Muscle layer of duodenum (tissue), 2 donors: ENCODE data around the gene COL4A1.

Experiments used
- H3K27ac ChIP-seq: one replicate; pipeline ENCODE4 v1.7.0; 2013; ENCODE audit warnings: mild to moderate bottlenecking, low read length
- H3K27me3 ChIP-seq: one replicate; pipeline ENCODE4 v1.7.0; 2013; ENCODE audit warnings: low read depth, mild to moderate bottlenecking, control low read depth, low read length
- H3K36me3 ChIP-seq, 2 donors: one replicate each; pipeline ENCODE4 v1.7.0; 2013; ENCODE audit warnings: low read length in 2 of 2, control low read depth in 1 of 2, mild to moderate bottlenecking in 1 of 2; ENCODE audit not compliant: insufficient read depth in 2 of 2, control insufficient read depth in 1 of 2
- H3K4me1 ChIP-seq, 2 donors: one replicate each; pipeline ENCODE4 v1.7.0; 2013; ENCODE audit warnings: low read length in 2 of 2, mild to moderate bottlenecking in 2 of 2, control low read depth in 1 of 2, moderate library complexity in 1 of 2; ENCODE audit not compliant: insufficient read depth in 2 of 2, control insufficient read depth in 1 of 2
- H3K4me3 ChIP-seq, 2 donors: one replicate each; pipeline ENCODE4 v1.7.0; 2013; ENCODE audit warnings: low read length in 2 of 2, low read depth in 1 of 2, mild to moderate bottlenecking in 1 of 2
- H3K9me3 ChIP-seq, 2 donors: one replicate each; pipeline ENCODE4 v1.7.0; 2013; ENCODE audit warnings: low read length in 2 of 2, control low read depth in 1 of 2, mild to moderate bottlenecking in 1 of 2; ENCODE audit not compliant: control insufficient read depth in 1 of 2
- donor health status: healthy.

Gene COL4A1

GRCh38 chr13:110210604-110210985 is 96.4 kb downstream of the COL4A1 start:
- H3K9me3 ChIP-seq, result no peaks in the 10 kb centered on the region
- peaks cover under 1 to 9% of the 10 kb centered on the region in 2 donors for H3K4me1 ChIP-seq
- no peak overlapping the region for H3K27ac ChIP-seq
- no peak overlapping the region for H3K4me3 ChIP-seq
- H3K36me3 ChIP-seq, result peaks cover 46 to 62% of the 10 kb centered on the region in 2 donors
- no peaks in the 10 kb centered on the region for H3K27me3 ChIP-seq

DNA sequence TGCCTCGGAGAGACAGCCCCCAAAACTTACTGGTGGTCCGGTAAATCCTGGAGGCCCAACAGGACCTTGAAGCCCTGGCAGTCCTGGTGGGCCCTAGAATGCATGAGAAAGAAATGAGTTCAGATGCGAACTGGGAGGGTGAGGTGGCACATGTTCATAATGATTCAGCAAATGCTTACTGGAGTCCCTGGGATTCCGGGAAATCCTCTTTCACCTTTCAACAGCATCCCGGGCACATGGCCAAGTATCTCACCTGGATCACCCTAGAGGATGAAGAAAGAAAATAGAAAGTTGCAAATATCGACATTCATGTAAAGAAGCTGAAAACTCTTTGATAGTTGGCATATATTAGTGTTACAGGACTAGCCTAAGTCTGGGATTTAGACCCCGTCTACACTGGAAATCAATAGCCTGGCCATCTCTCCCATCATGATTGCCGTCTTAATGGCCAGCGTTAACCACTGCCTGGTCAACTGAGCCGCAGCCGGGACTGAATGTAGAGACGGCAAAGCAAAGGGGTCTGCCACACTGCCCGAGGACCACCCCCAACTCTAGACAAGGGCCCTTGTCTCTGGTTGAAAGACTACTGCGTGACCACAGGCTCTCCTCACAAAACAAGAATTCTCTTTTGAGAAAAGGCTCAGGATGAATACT is 96.9 kb downstream of the COL4A1 start:
- H3K27ac ChIP-seq, result no peak overlapping the region
- H3K36me3 ChIP-seq, result peaks cover 46 to 64% of the 10 kb centered on the region in 2 donors
- no peaks in the 10 kb centered on the region for H3K9me3 ChIP-seq

DNA sequence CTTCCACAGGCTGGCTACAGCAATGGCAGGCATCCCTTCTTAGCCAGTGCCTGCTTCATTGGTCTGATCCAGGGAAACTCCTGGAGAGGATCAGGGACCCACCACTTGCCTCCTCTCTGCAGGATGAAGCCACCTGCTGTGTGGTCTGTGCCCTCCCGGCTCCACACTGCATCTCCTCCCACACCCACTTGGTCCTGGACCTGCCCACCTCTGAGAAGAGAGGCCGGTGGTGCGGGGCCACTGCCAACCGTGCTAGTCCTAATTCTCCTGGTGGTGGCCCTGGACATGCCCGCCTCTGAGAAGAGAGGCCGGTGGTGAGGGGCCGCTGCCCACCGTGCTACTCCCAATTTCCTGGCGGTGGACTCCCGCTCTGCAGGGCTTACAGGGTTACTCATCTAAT is 98.8 kb downstream of the COL4A1 start:
- Histone ChIP-seq H3K9me3 (no peaks in the 10 kb centered on the region), H3K4me1 (no peaks in the 10 kb centered on the region), H3K27me3 (no peaks in the 10 kb centered on the region), H3K36me3 (peaks cover 46 to 77% of the 10 kb centered on the region in 2 donors), H3K4me3 (no peak overlapping the region), H3K27ac (no peak overlapping the region)

More for the DNA sequence above, 96.9 kb downstream of the COL4A1 start:
- no peaks in the 10 kb centered on the region for H3K27me3 ChIP-seq
- H3K4me3 ChIP-seq, result no peak overlapping the region
- peaks cover 0 to 7% of the 10 kb centered on the region in 2 donors for H3K4me1 ChIP-seq

- Histone ChIP-seq H3K27me3 (no peaks in the 10 kb centered on the region), H3K36me3 (peaks cover 40 to 70% of the 10 kb centered on the region in 2 donors), H3K9me3 (no peaks in the 10 kb centered on the region), H3K4me3 (no peak overlapping the region), H3K27ac (no peak overlapping the region), H3K4me1 (no peaks in the 10 kb centered on the region)
These were observed 100.0 kb downstream of the COL4A1 start for GRCh38 chr13:110206996-110207395.

DNA sequence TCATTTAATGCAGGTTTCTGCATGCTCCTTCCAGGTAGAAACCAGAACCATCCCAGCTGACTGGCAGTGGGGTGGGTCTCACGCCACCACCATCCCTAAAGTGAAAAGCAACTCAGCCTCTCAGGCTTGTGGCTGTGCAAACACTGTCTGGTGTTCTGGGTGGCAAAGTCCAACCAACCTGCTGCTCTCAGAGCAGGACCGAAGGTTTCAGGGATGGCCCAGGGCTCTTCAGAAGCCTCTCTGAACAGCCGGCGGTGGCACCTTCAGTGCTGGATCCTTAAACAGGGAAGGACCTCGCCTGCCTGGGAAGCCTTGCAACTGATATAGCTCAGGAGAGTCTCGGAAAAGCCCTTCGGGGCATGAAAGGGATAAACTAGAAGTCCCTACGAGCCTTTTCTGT is 100.8 kb downstream of the COL4A1 start:
- no peaks in the 10 kb centered on the region for H3K4me1 ChIP-seq
- H3K9me3 ChIP-seq, result no peaks in the 10 kb centered on the region
- no peaks in the 10 kb centered on the region for H3K27me3 ChIP-seq
- H3K36me3 ChIP-seq, result peaks cover 40 to 75% of the 10 kb centered on the region in 2 donors
- H3K27ac ChIP-seq, result no peak overlapping the region
- no peak overlapping the region for H3K4me3 ChIP-seq

GRCh38 chr13:110201114-110201513 is 105.8 kb downstream of the COL4A1 start:
- H3K36me3 ChIP-seq, result peaks cover 28 to 67% of the 10 kb centered on the region in 2 donors
- H3K27me3 ChIP-seq, result no peaks in the 10 kb centered on the region
- H3K9me3 ChIP-seq, result no peaks in the 10 kb centered on the region
- H3K27ac ChIP-seq, result no peak overlapping the region
- peaks cover 0 to 7% of the 10 kb centered on the region in 2 donors for H3K4me1 ChIP-seq
- H3K4me3 ChIP-seq, result no peak overlapping the region

DNA sequence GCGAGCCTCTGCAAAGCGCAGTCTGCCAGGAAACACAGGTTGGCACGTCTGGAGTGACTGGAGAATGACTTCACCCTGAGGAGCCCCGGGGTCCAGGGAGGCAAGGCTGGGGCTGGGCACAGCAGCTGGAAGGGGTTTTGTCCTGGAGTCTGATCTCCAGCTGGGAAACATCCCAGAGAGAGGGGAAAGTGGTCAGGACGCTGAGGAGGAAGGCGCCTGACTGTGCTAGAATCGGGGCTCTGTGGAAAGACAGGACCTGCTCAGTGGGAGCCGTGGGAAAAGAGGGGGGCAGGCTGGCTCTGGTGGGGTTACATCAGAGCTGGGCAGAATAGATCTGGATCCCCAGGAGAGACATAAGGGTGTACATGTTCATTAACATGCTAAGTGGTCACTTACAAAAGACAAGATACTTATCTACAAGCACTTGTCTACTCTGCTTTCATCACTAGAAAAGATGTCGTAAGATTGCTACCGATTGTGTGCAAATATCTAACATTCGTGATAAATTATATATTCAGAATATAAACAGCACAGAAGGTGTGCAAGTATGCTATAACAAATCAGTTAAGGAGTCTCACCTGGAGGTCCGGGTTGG is 106.6 kb downstream of the COL4A1 start:
- H3K27ac ChIP-seq, result no peak overlapping the region
- peaks cover 26 to 64% of the 10 kb centered on the region in 2 donors for H3K36me3 ChIP-seq

GRCh38 chr13:110199046-110199831 is 107.7 kb downstream of the COL4A1 start:
- Histone ChIP-seq H3K36me3 (peaks cover 28 to 64% of the 10 kb centered on the region in 2 donors), H3K27me3 (no peaks in the 10 kb centered on the region), H3K27ac (no peak overlapping the region), H3K4me3 (no peak overlapping the region), H3K4me1 (peaks cover 0 to 7% of the 10 kb centered on the region in 2 donors), H3K9me3 (no peaks in the 10 kb centered on the region)

More for the DNA sequence above, 106.6 kb downstream of the COL4A1 start:
- H3K4me1 ChIP-seq, result peaks cover 0 to 7% of the 10 kb centered on the region in 2 donors
- H3K27me3 ChIP-seq, result no peaks in the 10 kb centered on the region
- no peak overlapping the region for H3K4me3 ChIP-seq
- H3K9me3 ChIP-seq, result no peaks in the 10 kb centered on the region

GRCh38 chr13:110197471-110197870 is 109.5 kb downstream of the COL4A1 start:
- no peak overlapping the region for H3K27ac ChIP-seq
- no peaks in the 10 kb centered on the region for H3K9me3 ChIP-seq
- H3K27me3 ChIP-seq, result no peaks in the 10 kb centered on the region
- H3K36me3 ChIP-seq, result peaks cover 45 to 75% of the 10 kb centered on the region in 2 donors
- H3K4me1 ChIP-seq, result peaks cover 0 to 7% of the 10 kb centered on the region in 2 donors
- no peak overlapping the region for H3K4me3 ChIP-seq

DNA sequence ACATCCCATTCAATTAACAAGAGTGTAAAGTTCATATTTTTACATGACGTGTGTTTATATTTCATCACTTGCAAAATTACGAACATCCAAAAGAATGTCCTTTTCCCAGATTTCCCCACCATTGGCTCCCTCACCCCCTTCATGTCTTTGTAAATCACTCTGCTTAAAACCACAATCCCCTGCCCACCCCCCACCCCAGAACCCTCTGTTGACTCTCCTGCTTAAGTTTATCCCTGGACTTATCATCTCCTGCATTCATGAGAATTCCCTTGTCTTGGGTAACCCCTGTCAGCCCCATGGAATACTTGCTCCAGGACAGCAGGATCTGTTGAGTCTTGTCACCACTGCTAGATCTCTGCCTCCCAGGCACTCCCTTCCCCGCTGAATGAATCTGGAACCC is 109.9 kb downstream of the COL4A1 start:
- H3K27ac ChIP-seq, result no peak overlapping the region
- no peak overlapping the region for H3K4me3 ChIP-seq

More for the DNA sequence above, 109.9 kb downstream of the COL4A1 start:
- H3K27me3 ChIP-seq, result no peaks in the 10 kb centered on the region
- H3K36me3 ChIP-seq, result peaks cover 50 to 78% of the 10 kb centered on the region in 2 donors
- H3K9me3 ChIP-seq, result no peaks in the 10 kb centered on the region
- H3K4me1 ChIP-seq, result peaks cover 0 to 7% of the 10 kb centered on the region in 2 donors
